GM19455 (cell line): ENCODE data around the gene LAMB4.

Experiments used
- ATAC-seq: cut with Tn5 transposase; IDR thresholded peaks from one replicate; pipeline ENCODE4 v1.9.1; 2021; ENCODE audit not compliant: unreplicated experiment

Gene LAMB4

DNA sequence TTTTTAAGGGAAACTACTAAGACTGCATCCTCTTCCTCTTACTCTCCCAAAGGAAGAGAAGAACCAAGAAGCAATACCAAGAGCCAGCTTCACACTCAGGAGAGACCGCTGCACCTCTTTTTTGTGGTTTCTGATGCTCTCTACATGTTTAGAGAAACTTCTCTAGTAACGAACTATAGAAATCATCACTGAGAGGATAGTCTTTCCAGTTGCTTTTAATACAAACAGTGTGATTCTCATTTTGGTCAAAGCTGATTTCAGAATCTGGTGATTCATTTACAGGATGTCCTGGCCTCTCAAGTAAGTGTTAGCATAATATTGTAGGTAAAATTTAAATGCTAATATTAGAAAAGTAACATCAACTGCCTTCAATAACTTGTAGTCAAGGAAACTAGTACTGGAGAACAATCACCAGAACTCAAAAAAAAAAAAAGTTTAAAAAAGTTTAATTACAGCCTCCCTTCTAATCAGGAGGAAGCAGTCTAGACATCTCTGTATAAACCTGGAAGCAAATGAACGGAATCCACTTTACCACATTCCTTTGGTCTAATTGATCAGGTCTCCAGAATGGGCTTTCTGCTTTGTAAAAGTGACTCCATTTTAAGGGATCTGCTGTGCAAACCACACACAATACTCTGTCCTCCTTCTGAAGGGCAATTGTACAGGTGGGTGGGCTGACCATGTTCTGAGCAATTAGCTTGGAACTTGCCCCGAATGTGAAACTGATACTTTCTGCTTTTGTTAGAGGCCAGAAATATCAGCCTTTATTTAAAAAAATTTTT, 130.2 kb downstream of the LAMB4 start:
- ATAC-seq = no peak

DNA sequence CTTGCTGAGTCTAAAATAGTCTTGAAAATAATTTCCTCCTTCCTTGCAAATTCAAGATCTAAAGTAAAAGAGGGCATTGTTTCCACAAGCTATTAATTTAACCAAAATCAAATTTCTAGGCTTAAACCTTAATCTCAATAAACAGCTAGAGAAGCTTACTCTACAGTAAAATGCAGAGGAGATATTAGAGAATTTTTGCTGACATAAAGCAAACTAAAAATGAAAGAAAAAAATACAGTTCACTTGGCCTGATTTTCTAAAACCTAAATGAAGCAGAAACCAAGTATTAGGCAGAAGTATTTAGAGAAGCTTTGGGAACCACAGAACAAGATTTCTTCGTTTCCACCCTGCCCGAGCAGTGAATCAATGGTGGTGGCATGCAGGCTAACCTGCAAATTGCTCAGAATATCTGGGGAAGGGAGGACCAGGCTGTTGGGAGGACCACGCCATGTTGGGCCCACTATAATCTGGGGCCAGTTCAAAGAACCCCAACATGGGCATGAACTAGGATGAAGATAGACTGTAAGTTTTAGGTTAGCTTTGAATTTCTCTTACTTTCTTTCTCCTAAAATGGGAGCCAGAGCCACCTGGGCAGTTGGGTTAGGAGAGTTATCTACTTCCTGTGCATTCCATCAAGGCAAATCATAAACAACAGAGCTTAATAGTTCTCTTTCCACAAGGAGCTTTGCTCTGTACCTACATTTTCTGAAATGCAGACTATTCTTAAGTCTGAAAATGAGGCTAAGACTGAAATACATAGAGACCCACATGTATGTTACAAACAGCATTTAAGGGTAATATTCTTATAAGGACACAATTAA, 131.3 kb downstream of the LAMB4 start:
- no peak for ATAC-seq

DNA sequence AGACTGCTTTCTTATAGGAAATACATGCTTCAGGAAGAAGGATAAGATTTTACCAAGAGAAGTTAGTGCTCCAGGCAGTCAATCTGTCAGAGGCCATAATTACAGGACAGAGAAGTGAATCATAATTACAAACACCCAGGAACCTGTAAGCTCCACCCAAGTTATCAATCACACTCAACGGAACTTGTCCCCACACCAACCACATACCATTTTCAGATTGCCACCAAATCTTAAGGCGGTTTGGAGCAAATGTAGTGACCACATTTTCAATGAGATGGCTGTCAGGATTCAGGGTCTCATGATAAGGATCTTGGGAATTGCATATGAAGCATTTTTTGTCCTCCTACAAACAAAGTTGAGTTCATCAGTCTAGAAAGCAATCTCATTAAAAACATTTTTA, 132.0 kb downstream of the LAMB4 start:
- ATAC-seq = no peak

DNA sequence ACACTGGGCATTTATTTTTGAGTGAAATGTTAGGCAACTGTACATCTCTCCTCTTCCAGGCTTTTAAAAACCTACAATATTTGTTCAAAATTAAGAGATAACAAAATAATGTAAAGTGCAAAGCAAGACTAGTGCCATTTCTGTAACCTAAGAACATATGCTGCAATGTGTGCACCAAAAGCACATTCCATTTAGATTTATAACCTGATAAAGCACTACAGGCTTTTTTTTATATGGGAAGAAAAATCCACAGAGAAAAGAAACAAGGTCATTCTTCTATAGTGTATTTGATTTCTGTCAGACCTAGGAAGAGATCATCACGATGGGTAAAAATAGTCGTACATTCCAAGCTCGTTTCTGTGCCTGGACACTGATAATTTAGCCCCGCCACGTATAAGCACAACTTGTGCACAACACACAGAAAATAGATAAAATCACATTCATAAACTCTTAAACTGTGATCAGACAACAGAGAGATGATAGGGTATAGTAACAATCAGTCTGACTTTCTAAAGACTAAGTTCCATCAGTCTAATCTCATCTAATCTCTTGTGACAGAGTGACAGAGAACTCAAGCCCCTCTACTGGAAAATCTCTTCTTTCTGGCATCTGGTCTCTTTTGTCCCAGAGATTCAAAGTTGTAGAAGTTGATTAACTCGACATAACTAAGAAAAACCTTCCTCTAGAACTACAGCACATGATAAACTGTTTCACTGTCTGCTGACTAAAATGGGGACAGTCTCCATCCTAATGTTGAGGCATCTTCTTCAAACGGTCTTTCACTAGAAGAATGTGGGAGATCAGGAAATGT, 133.9 kb downstream of the LAMB4 start:
- ATAC-seq = no peak

DNA sequence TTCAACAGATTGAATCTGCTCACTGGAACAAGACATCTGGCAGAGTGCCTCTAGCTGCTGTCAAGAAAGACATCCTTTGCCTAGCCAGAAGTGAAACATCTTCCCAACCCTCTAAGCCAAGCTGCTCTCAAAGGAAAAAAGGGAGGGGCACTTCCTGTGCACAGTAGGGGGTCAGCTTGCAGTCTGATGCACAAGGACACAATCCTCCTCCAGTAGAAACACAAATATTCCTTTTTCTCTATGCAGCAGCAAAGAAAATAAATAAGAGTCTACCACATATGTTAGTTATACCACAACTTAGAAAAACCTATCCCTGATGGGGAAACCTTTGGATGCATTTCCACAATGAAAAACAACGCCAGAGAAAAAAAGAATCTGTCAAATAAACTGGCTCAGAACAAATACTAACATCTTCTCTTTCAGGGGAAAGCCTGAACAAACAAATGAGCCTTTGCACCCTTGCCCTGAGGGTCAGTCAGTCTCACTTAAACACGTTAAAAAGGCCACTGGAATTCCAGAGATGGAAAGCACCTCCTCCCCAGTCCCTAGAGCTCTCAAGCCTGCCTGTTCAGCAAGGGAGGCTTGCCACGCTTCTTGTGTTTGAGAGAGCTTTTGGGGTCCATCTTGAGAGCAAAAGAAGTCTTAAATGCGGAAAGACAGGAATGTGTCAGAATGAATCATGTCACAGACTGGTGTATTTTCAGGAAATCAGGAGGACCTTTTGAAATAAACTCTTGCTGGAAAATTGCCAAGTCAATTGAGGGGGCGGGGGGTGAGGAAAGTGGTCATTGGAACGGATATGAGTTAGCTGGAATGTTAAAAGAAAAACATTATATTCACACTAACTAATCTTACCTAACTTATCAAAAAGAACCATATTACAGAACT, 134.7 kb downstream of the LAMB4 start:
- ATAC-seq = no peak

DNA sequence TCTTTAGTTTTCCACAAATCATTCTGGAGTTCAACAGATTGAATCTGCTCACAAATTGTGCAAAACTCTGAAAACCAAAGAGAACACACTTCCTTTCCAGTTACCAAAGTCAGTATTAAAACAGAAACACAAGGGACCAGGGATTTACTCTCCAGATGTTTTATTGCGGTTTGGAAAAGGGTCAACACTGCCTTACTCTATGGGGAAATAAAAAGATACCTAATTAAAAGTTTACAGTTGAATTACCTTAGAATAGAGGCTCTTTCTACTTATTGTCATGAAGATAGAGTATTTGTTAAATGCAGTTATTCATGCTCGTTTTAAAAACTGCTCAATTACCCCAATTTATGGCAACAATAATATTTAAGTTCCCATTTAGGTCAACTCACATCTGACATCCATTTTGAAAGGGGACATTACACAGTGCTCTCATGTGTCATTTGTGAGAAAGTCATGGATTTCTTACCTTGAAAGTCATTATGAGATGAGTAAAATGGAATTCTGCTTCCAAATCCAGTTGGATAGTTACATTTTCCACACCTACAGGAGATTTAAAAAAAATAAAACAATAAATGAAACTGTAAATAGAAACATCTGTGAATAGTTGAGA, 135.6 kb downstream of the LAMB4 start:
- ATAC-seq = no peak

DNA sequence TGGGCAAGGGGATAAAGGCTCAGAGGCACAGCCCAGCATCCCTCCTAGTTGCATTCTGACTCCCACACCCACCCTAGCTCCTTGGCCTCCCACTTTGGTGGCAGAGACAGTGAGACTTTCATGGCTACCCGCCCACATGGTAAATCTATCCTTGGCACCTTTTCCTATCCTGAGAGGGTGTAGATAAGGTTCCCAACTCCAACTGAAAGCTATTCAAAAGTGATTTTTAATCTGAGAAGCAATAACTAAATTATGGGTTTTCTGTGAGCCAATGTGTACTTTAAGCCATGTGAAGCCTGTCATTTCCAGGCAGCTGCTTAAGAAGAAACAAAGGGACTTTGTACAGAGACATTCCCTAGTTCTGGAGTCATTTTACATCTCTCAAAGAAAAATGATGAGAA, 136.3 kb downstream of the LAMB4 start:
- no peak for ATAC-seq

DNA sequence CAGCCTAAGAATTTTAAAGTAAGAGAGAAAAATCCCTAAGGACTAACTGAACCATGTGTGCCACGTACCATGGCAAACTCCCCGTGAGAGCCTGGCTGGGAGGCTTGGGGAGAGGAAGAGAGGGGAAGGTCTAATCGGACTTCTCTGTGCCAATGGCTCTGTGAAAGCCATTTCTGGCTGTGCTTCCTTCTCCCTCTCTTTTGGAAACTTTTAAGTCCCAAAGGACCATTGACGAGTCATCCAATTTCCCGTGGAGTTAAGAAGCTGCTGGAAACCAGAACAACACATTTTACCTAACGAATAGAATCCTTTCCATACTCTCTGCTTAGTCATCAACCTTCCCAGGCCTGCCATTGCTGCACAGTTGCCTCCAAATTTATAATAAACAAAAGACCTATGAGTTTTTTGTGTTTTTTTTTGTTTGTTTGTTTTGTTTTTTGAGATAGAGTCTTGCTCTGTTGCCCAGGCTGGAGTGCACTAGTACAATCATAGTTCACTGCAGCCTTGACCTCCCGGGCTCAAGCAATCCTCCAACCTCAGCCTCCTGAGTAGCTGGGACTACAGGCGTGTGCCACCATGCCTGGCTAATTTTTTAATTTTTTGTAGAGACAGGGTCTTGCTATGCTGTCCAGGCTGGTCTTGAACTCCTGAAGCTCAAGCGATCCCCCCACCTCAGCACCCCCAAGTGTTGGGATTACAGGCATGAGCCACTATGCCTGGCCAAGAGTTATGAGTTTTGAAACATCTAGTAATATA, 140.4 kb downstream of the LAMB4 start:
- no peak for ATAC-seq

DNA sequence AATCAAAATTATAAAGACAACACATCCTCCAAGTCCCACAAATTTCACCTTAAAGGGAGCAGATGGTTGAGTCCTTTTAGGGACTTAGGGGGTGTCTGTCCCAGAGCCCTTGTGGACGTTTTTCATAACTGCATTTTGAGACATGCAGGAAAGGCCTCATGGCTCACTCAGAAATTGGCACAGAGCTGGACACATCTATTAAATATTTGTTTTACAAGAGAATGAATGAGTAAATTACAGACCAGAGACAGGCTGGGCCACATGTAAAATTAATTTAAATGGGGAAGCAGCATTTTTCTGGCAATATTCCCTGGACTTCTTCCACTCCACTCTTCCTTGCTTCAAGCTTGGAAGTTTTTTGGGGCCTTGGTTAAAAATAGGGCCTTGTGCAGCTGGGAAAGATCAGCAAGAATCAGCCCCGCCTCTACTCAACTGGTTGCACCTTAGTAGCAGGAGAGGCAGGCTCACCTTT, 147.2 kb downstream of the LAMB4 start:
- ATAC-seq = no peak

DNA sequence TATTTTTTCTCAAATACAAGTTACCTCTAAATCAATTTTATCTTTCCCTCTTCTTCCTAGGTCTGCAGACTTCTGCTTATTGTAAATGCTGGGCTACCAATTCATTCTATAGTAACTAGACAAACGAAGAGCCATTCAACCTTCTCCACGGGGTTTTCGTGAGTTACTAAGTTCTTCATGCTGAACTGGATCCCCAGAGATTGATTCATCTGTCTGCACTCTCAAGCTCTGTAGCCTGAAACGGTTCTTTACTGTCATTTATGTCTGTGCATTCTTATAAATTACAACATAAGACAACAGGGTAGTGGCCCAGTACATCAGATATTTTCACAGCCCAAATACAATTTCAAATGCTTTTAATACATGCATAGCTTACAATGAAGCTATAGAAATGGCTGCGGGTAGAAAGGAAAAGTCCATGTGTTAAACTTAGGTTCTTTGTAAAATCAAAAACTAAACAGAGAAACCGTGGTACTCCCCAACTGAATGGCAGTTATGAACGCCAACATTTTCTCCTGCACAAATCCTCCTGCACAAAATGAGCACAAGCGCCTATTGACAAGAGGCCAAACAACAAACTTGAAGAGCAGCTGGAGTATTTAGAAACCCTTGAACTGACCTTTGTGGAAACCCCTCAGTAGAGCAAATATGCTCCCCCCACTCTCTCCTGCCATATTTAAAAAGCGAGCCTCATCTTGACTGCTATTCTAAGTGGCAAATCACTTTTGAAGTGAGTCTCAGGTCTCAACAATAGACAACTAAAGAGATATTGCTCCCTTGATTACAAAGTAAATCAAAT, 147.9 kb downstream of the LAMB4 start:
- no peak for ATAC-seq

DNA sequence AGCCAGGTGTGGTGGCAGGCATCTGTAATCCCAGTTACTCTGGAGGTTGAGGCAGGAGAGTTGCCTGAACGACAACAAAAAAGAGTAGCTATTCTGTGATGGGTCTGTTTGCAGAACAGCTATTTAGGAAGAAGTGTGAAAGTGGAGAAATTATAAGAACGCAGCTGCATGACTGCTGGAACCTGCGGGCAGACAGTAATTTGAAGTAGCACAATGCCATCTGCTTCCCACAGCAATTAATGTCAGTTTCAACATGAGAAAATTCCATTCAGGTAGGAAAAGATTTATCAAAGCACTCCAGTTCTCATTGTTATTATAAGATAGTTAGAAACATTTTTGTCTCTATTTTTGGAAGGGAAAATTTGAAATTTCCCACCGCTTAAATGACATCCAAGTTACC, 148.7 kb downstream of the LAMB4 start:
- no peak for ATAC-seq

DNA sequence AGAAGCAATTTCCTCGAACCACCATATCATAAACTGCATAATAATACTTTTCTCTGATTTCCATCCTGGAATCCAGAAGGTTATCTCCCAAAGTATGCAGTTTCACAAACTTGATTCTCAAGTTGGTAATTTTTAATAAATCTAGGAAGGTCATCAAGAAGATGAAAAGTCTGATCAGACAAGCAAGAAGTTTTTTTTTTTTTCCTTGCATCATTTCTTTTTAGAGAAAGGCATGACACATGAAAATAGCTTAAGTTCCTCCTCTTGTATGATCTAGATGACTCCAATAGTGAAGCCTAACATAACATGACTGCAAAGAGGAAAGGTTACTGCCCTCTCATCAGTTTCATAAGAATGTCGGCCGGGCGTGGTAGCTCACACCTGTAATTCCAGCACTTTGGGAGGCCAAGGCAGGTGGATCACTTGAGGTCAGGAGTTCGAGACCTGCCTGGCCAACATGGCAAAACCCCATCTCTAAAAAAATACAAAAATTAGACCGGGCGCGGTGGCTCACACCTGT, 149.4 kb downstream of the LAMB4 start:
- ATAC-seq = no peak

DNA sequence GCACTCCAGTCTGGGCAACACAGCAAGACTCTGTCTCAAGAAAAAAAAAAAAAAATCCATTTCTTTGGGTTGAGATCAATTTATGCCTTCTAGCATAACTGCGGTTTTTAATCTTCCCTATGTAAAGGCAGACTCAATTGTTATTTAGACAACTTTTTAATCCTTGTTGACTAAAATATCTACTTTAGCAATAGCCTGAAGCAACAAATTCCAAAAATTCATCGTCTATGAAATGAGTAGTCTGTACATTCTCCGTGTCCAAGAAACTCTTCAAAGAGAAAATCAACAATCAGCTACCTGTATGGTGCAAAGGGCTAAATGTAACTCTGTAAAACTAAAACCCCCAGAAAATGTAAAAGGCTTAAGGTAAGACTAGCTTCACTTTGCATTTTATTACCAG, 150.0 kb downstream of the LAMB4 start:
- no peak for ATAC-seq

DNA sequence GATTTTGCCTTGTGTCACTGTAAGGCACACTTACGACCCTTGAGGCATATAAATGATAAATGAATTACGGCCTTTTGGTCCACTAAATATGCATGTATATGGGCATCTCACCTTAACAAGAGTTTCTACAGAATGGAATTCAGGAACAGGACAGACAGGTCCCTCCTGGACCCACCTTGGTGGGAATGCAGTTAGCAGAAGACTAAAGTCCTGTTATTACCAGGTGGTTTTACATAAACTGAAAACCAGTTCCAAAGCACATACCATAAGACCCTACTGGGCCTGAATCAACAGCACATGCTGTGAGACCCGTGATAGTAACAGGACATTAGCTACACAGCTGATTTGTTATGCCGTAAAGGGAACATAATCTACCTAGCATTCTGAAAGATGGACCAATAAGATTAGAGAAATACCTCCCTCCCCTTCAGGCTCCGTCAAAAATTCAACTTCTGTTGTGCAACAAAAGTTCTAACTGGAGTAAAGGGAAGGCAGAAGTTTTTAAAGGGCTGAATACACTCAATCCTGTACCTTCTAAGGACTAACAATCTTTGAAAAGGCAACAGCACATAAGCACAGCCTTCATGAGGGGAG, 151.2 kb downstream of the LAMB4 start:
- no peak for ATAC-seq

DNA sequence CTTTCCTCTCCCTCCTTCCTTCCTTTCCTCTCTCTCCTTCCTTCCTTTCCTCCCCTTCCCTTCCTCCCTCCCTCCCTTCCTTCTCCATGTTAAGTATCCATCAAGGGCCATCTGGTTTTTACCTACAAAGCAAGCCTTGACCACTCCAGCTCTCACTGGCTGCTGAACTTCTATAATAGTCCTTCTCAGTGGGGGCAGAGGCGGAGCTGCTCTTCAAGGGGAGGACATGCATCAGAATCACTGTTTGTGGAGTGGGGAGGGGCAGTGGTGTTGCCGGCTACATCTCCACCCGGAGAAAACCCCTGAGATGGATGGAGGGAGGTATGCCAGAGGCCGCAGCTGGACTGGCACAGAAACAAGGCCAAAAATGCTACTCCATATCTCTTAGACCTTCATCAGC, 153.1 kb downstream of the LAMB4 start:
- ATAC-seq = no peak

DNA sequence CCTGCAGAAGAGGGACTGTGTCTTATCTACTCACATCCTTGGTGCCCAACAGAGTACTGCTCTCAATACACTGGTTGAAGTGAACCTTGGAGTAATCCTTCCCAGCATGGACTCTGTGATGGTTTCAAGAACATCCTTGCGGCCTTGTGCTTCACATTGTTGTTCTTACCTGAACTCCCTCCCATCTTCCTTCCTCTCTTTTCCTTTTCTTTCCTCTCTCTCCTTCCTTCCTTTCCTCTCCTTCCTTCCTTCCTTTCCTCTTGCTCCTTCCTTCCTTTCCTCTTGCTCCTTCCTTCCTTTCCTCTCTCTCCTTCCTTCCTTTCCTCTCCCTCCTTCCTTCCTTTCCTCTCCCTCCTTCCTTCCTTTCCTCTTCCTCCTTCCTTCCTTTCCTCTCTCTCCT, 153.5 kb downstream of the LAMB4 start:
- no peak for ATAC-seq

DNA sequence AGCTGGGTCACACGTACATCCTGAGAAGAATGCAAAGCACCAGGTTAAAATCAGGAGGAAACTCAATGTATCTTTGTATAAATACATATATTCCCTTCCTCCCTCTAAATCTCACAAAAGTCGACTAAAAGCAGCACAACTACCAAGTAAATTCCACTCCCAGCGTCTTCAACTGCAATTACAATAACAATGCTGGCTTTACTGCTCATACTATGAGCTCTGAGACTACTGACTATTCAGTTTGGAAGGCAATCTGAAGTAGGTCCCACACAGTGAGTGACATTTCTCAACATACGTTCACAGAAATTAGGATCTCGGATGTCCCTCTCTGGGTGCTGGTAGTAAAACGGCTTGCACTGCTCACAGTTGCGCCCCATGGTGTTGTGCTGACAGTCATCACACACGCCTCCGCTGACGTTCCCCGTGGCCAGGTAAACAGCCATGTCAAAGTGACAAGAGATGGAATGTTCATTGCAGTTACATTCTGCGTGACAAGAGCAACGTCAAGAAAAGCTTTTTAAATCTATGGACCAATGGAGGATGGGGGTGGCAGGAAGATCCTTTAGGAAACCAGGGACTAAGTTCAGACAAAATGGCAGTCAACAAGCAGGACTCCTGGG, 154.7 kb downstream of the LAMB4 start:
- ATAC-seq = no peak
